ENCODE data around the gene UFD1.

DNA sequence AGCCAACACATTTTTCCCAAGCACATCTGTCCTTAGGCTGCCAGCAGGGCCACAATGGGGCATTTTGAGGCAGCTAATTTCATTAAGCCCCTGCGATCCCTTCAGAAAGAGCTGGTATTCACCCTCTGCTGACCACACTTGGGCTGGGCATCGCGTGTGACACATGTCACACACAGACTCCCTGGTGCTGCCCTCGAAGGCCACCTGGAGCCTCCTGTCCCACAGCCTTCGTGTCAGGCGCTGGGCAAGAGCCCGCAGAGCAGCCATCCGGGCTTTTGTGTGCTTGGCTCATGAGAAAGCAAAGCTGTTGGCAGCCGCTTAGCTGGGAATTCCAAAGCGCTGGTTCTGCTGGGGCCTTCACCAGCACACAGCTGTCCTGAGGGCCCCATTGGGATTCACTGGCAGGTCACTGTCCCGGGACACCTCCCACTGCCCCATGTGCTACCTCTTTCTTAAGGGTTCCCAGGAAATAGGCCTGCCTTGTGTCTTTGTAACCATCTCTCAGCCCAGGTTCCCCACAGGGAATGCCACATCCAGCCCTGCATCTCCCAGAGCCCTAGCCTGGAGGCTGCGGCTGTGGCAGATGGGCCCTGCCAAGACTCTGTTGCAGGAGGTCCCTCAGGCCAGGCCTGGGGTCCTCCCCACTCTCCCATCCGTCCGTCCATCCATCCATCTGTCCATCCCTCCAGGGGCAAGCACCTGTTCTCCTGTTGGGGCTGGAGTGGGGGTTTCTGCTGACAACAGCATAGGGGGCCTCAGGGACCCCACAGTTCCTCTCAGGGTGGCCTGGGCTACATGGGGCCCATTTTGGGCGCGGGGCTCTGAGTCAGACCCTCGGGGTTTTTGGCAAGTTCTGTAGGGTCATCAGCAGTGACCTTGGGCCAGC is 40.3 kb upstream of the UFD1 start:
- TF ChIP-seq, protein P1, sequence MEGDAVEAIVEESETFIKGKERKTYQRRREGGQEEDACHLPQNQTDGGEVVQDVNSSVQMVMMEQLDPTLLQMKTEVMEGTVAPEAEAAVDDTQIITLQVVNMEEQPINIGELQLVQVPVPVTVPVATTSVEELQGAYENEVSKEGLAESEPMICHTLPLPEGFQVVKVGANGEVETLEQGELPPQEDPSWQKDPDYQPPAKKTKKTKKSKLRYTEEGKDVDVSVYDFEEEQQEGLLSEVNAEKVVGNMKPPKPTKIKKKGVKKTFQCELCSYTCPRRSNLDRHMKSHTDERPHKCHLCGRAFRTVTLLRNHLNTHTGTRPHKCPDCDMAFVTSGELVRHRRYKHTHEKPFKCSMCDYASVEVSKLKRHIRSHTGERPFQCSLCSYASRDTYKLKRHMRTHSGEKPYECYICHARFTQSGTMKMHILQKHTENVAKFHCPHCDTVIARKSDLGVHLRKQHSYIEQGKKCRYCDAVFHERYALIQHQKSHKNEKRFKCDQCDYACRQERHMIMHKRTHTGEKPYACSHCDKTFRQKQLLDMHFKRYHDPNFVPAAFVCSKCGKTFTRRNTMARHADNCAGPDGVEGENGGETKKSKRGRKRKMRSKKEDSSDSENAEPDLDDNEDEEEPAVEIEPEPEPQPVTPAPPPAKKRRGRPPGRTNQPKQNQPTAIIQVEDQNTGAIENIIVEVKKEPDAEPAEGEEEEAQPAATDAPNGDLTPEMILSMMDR (IDR thresholded peaks at IDR 0.05) = no peak
- no peak for TF ChIP-seq POLR2A (IDR thresholded peaks at IDR 0.05)

Data from Peyer's patch (tissue), 4 donors.